Measurements from ENCODE around the gene ZNF592.

ZNF592 gene

DNA sequence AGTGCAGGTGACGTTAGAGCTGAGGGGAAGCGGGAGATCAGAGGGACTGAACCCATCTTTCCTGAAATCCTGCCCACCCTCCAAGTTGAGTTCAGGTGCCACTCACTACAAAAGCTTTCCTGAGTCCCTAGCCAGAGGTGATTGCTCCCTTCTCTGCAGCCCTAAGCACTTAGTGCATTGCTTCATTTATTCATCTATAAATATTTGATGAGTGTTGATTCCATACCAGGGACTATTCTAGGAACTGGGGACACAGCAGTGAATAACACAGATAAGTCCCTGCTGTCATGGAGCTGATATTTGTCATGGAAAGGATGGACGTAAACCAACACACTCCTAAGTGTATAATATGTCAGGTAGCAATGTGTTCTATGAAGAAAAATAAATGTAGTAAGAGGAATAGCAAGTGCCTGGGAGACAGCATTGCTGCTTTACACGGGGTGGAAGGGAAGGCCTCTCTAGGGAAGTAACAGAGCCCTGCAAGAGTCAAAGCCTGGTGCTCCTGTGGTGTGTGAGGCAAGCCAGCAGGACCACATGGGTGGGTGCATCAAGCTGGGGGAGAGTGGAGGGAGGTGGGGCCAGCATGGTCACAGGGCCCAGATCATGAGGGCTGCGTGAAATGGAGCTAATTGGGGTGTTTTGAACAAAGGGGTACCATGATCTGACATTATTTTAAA, 87.4 kb downstream of the ZNF592 start:
- no peak for TF ChIP-seq ZNF70 (CRISPR knock-in tag; IDR thresholded peaks at IDR 0.05)
- TF ChIP-seq TCF4 (CRISPR knock-in tag; IDR thresholded peaks at IDR 0.05; ENCODE audit: borderline replicate concordance): no peak
- no peak for TF ChIP-seq ZFP30 (CRISPR knock-in tag; IDR thresholded peaks at IDR 0.05)
- no peak for TF ChIP-seq ARNTL (CRISPR knock-in tag; IDR thresholded peaks at IDR 0.05; ENCODE audit: borderline replicate concordance, low read depth)
- TF ChIP-seq, protein P1, sequence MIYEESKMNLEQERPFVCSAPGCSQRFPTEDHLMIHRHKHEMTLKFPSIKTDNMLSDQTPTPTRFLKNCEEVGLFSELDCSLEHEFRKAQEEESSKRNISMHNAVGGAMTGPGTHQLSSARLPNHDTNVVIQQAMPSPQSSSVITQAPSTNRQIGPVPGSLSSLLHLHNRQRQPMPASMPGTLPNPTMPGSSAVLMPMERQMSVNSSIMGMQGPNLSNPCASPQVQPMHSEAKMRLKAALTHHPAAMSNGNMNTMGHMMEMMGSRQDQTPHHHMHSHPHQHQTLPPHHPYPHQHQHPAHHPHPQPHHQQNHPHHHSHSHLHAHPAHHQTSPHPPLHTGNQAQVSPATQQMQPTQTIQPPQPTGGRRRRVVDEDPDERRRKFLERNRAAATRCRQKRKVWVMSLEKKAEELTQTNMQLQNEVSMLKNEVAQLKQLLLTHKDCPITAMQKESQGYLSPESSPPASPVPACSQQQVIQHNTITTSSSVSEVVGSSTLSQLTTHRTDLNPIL (CRISPR knock-in tag; IDR thresholded peaks at IDR 0.05; ENCODE audit: low read depth): no peak
- no peak for ATAC-seq

DNA sequence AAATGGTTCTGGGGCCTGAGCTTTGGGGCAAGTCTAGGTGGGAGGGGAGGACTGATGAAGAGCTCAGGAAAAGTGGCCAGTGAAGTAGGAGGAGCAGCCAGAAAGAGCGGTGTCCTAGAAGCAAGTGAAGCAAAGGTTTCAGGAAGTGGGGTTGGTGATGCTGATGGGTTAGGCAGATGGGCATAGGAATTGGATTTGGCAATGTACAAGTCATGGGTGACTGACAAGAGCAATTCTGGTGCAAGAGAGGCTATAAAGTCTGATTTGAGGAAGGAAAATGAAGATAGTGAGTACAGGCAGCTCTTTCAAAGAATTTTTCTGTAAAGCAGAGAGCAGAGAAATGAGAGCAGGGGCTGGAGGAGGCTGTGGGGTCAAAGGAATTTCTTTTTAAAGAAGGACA, 88.5 kb downstream of the ZNF592 start:
- no peak for ATAC-seq
- TF ChIP-seq GLIS3 (CRISPR knock-in tag; IDR thresholded peaks at IDR 0.05) (no peak), ZNF8 (CRISPR knock-in tag; IDR thresholded peaks at IDR 0.05) (no peak), PPARA (CRISPR knock-in tag; IDR thresholded peaks at IDR 0.05; ENCODE audit: borderline replicate concordance) (no peak), ESRRG (CRISPR knock-in tag; IDR thresholded peaks at IDR 0.05) (no peak), ZNF70 (CRISPR knock-in tag; IDR thresholded peaks at IDR 0.05) (no peak)
- TF ChIP-seq, protein P2, sequence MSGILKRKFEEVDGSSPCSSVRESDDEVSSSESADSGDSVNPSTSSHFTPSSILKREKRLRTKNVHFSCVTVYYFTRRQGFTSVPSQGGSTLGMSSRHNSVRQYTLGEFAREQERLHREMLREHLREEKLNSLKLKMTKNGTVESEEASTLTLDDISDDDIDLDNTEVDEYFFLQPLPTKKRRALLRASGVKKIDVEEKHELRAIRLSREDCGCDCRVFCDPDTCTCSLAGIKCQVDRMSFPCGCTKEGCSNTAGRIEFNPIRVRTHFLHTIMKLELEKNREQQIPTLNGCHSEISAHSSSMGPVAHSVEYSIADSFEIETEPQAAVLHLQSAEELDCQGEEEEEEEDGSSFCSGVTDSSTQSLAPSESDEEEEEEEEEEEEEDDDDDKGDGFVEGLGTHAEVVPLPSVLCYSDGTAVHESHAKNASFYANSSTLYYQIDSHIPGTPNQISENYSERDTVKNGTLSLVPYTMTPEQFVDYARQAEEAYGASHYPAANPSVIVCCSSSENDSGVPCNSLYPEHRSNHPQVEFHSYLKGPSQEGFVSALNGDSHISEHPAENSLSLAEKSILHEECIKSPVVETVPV (CRISPR knock-in tag; IDR thresholded peaks at IDR 0.05): no peak
- TF ChIP-seq, protein P1 (CRISPR knock-in tag; IDR thresholded peaks at IDR 0.05; ENCODE audit: low read depth): no peak
- TF ChIP-seq, protein P3, sequence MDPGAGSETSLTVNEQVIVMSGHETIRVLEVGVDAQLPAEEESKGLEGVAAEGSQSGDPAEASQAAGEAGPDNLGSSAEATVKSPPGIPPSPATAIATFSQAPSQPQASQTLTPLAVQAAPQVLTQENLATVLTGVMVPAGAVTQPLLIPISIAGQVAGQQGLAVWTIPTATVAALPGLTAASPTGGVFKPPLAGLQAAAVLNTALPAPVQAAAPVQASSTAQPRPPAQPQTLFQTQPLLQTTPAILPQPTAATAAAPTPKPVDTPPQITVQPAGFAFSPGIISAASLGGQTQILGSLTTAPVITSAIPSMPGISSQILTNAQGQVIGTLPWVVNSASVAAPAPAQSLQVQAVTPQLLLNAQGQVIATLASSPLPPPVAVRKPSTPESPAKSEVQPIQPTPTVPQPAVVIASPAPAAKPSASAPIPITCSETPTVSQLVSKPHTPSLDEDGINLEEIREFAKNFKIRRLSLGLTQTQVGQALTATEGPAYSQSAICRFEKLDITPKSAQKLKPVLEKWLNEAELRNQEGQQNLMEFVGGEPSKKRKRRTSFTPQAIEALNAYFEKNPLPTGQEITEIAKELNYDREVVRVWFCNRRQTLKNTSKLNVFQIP (CRISPR knock-in tag; IDR thresholded peaks at IDR 0.05; ENCODE audit: borderline replicate concordance, low read depth): no peak
- TF ChIP-seq, protein P4, sequence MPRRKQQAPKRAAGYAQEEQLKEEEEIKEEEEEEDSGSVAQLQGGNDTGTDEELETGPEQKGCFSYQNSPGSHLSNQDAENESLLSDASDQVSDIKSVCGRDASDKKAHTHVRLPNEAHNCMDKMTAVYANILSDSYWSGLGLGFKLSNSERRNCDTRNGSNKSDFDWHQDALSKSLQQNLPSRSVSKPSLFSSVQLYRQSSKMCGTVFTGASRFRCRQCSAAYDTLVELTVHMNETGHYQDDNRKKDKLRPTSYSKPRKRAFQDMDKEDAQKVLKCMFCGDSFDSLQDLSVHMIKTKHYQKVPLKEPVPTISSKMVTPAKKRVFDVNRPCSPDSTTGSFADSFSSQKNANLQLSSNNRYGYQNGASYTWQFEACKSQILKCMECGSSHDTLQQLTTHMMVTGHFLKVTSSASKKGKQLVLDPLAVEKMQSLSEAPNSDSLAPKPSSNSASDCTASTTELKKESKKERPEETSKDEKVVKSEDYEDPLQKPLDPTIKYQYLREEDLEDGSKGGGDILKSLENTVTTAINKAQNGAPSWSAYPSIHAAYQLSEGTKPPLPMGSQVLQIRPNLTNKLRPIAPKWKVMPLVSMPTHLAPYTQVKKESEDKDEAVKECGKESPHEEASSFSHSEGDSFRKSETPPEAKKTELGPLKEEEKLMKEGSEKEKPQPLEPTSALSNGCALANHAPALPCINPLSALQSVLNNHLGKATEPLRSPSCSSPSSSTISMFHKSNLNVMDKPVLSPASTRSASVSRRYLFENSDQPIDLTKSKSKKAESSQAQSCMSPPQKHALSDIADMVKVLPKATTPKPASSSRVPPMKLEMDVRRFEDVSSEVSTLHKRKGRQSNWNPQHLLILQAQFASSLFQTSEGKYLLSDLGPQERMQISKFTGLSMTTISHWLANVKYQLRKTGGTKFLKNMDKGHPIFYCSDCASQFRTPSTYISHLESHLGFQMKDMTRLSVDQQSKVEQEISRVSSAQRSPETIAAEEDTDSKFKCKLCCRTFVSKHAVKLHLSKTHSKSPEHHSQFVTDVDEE (CRISPR knock-in tag; IDR thresholded peaks at IDR 0.05): no peak

DNA sequence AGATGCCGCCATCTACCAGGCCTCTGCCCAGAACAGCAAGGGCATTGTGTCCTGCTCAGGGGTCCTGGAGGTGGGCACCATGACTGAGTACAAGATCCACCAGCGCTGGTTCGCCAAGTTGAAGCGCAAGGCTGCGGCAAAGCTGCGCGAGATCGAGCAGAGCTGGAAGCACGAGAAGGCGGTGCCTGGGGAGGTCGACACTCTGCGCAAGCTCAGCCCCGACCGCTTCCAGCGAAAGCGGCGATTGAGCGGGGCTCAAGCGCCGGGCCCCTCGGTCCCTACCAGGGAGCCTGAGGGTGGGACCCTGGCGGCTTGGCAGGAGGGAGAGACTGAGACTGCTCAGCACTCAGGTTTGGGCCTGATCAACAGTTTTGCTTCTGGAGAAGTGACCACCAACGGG, 91.3 kb downstream of the ZNF592 start:
- TF ChIP-seq ZC3H10 (CRISPR knock-in tag; IDR thresholded peaks at IDR 0.05): no peak
- no peak for TF ChIP-seq ZFP3 (CRISPR knock-in tag; IDR thresholded peaks at IDR 0.05)
- no peak for TF ChIP-seq PPARA (CRISPR knock-in tag; IDR thresholded peaks at IDR 0.05; ENCODE audit: borderline replicate concordance)
- TF ChIP-seq ZFP30 (CRISPR knock-in tag; IDR thresholded peaks at IDR 0.05): no peak
- TF ChIP-seq, protein P4 (CRISPR knock-in tag; IDR thresholded peaks at IDR 0.05): no peak
- no peak for TF ChIP-seq RARB (CRISPR knock-in tag; IDR thresholded peaks at IDR 0.05)
- no peak for TF ChIP-seq ZNF8 (CRISPR knock-in tag; IDR thresholded peaks at IDR 0.05)
- TF ChIP-seq ESRRG (CRISPR knock-in tag; IDR thresholded peaks at IDR 0.05): no peak
- TF ChIP-seq ISL1 (CRISPR knock-in tag; IDR thresholded peaks at IDR 0.05): no peak
- TF ChIP-seq BACH2 (CRISPR knock-in tag; IDR thresholded peaks at IDR 0.05; ENCODE audit: borderline replicate concordance): no peak
- no peak for TF ChIP-seq OSR1 (CRISPR knock-in tag; IDR thresholded peaks at IDR 0.05)
- no peak for TF ChIP-seq CSDC2 (CRISPR knock-in tag; IDR thresholded peaks at IDR 0.05)
- no peak for ATAC-seq
